H1 (cell line): ENCODE data around the gene TMEM63A. TPM values are rescaled to one million over a fixed set of nuclear protein-coding genes. Genes with fewer than 3 reads are reported as not detected.

Experiments
- CTCF ChIA-PET: fragments of 300-600 bp; sonication (Branson Sonifier 250); formaldehyde crosslinking; loops from one replicate; lab custom pipeline; 2021; ENCODE audit not compliant: partially characterized antibody; lab: Charles Lee
- POLR2A ChIA-PET: fragments of 300-600 bp; sonication (Branson Sonifier 250); formaldehyde crosslinking; loops from one replicate; lab custom pipeline; 2021; ENCODE audit warnings: inconsistent platforms; ENCODE audit not compliant: partially characterized antibody; lab: Charles Lee
- DNase-seq, 2 experiments: peaks; one replicate each; pipeline versions ENCODE4 v3.0.0 to v3.0.0-alpha.2; 2010 to 2022; ENCODE audit warnings: low spot score in 2 of 2, low read depth in 1 of 2, mixed read lengths in 1 of 2
- FAIRE-seq: peaks from 2 replicates; lab custom pipeline; 2011; peaks lifted over from hg19 to GRCh38; lab: Jason Lieb, UNC
- H2AFZ ChIP-seq: 2 replicates; pipeline ENCODE4 v1.8.1; 2012; ENCODE audit warnings: low read length, inconsistent platforms
- H2AK5ac ChIP-seq: 2 replicates; pipeline ENCODE4 v1.6.1; 2013; ENCODE audit warnings: low read depth, low read length
- H2BK120ac ChIP-seq: replicated peaks from 2 replicates; pipeline ENCODE3; 2013; ENCODE audit warnings: low read depth, low read length, inconsistent platforms
- H2BK12ac ChIP-seq: 2 replicates; pipeline ENCODE4 v1.6.1; 2013; ENCODE audit warnings: low read depth, low read length
- H2BK15ac ChIP-seq: 2 replicates; pipeline ENCODE4 v1.6.1; 2013; ENCODE audit warnings: low read length
- H2BK20ac ChIP-seq: 2 replicates; pipeline ENCODE4 v1.6.1; 2013; ENCODE audit warnings: low read length
- H2BK5ac ChIP-seq: 2 replicates; pipeline ENCODE4 v1.6.1; 2013; ENCODE audit warnings: low read depth, low read length
- H3K14ac ChIP-seq: 2 replicates; pipeline ENCODE4 v1.6.1; 2013; ENCODE audit warnings: inconsistent platforms; ENCODE audit not compliant: insufficient read length
- H3K18ac ChIP-seq: 2 replicates; pipeline ENCODE4 v1.6.1; 2013; ENCODE audit warnings: low read length; ENCODE audit errors: extremely low read depth
- H3K23ac ChIP-seq: 2 replicates; pipeline ENCODE4 v1.6.1; 2013; ENCODE audit warnings: inconsistent platforms; ENCODE audit not compliant: insufficient read length
- H3K23me2 ChIP-seq: 2 replicates; pipeline ENCODE4 v1.6.1; 2013; ENCODE audit warnings: low read depth, low read length
- H3K27ac ChIP-seq: 2 replicates; pipeline ENCODE4 v1.6.1; 2011; ENCODE audit warnings: low read depth, low read length, inconsistent platforms
- H3K27me3 ChIP-seq, 4 experiments: replicated peaks in 1 of 4; 1 replicate in 1 of 4; 2 replicates in 3 of 4; pipeline versions ENCODE4 v1.6.1 to v1.8.1; 2011 to 2013; ENCODE audit warnings: low read length in 3 of 4, mild to moderate bottlenecking in 3 of 4, inconsistent platforms in 2 of 4, mixed read lengths in 2 of 4, moderate library complexity in 1 of 4; ENCODE audit not compliant: control insufficient read depth in 3 of 4, insufficient read depth in 3 of 4; ENCODE audit errors: extremely low read depth in 1 of 4
- H3K36me3 ChIP-seq, 4 experiments: 2 replicates each; pipeline versions ENCODE4 v1.6.1 to v1.8.1; 2011 to 2013; ENCODE audit warnings: mild to moderate bottlenecking in 4 of 4, low read length in 3 of 4, moderate library complexity in 2 of 4, control low read depth in 1 of 4, inconsistent platforms in 1 of 4; ENCODE audit not compliant: insufficient read depth in 4 of 4, control insufficient read depth in 2 of 4
- H3K4ac ChIP-seq: replicated peaks from 2 replicates; pipeline ENCODE3; 2013; ENCODE audit warnings: low read length, low read depth, mixed read lengths, inconsistent platforms; ENCODE audit not compliant: insufficient read length
- H3K4me1 ChIP-seq, 4 experiments: replicated peaks in 1 of 4; 1 replicate in 1 of 4; 2 replicates in 3 of 4; pipeline versions ENCODE4 v1.6.1 to v1.8.1; 2011 to 2013; ENCODE audit warnings: low read length in 3 of 4, inconsistent platforms in 2 of 4, mixed read lengths in 1 of 4; ENCODE audit not compliant: insufficient read depth in 4 of 4, control insufficient read depth in 3 of 4
- H3K4me2 ChIP-seq, 2 experiments: 2 replicates each; pipeline versions ENCODE4 v1.6.1 to v1.8.1; 2011 to 2013; ENCODE audit warnings: low read depth in 2 of 2, low read length in 2 of 2, control low read depth in 1 of 2, inconsistent platforms in 1 of 2, mild to moderate bottlenecking in 1 of 2; ENCODE audit not compliant: insufficient read depth in 1 of 2
- H3K4me3 ChIP-seq, 4 experiments: fragments of 200-600, 300-600 bp in 1 of 4; sonication (generic), shearing (Covaris generic), sonication (Bioruptor Twin) in 1 of 4; 2 replicates each; pipeline versions ENCODE4 v1.5.1 to v1.8.1; 2011 to 2016; ENCODE audit warnings: low read length in 4 of 4, low read depth in 3 of 4, control low read depth in 2 of 4, inconsistent platforms in 2 of 4, mild to moderate bottlenecking in 2 of 4, mixed read lengths in 1 of 4, moderate library complexity in 1 of 4; ENCODE audit not compliant: insufficient read depth in 2 of 4; ENCODE audit errors: extremely low read depth in 1 of 4
- H3K56ac ChIP-seq: replicated peaks from 2 replicates; pipeline ENCODE3; 2013; ENCODE audit warnings: low read depth, mild to moderate bottlenecking, mixed read lengths, low read length, inconsistent platforms; ENCODE audit not compliant: insufficient read length
- H3K79me1 ChIP-seq: 2 replicates; pipeline ENCODE4 v1.6.1; 2013; ENCODE audit warnings: low read depth, low read length, control low read depth
- H3K79me2 ChIP-seq, 2 experiments: 2 replicates each; pipeline versions ENCODE4 v1.6.1 to v1.8.1; 2012 to 2013; ENCODE audit warnings: low read length in 2 of 2, mild to moderate bottlenecking in 2 of 2, inconsistent platforms in 1 of 2; ENCODE audit not compliant: insufficient read depth in 2 of 2, control insufficient read depth in 1 of 2
- H3K9ac ChIP-seq, 4 experiments: replicated peaks in 1 of 4; 1 replicate in 1 of 4; 2 replicates in 3 of 4; pipeline versions ENCODE4 v1.6.1 to v1.8.1; 2011 to 2013; ENCODE audit warnings: low read depth in 3 of 4, low read length in 3 of 4, control low read depth in 2 of 4, mild to moderate bottlenecking in 2 of 4, moderate library complexity in 2 of 4, inconsistent platforms in 1 of 4; ENCODE audit errors: extremely low read depth in 1 of 4
- H3K9me3 ChIP-seq, 2 experiments: 2 replicates each; pipeline versions ENCODE4 v1.6.1 to v1.8.1; 2012 to 2013; ENCODE audit warnings: mild to moderate bottlenecking in 2 of 2, moderate library complexity in 2 of 2, control low read depth in 1 of 2, inconsistent platforms in 1 of 2, low read depth in 1 of 2, low read length in 1 of 2, mixed read lengths in 1 of 2; ENCODE audit not compliant: insufficient read depth in 2 of 2
- H4K20me1 ChIP-seq, 2 experiments: replicated peaks in 1 of 2; 2 replicates each; pipeline versions ENCODE3 to v1.8.1; 2011 to 2013; ENCODE audit warnings: inconsistent platforms in 2 of 2, low read length in 2 of 2, mild to moderate bottlenecking in 1 of 2; ENCODE audit not compliant: insufficient read depth in 2 of 2, control insufficient read depth in 1 of 2
- H4K5ac ChIP-seq: 2 replicates; pipeline ENCODE4 v1.6.1; 2013; ENCODE audit warnings: low read length, low read depth, mixed read lengths, inconsistent platforms; ENCODE audit not compliant: insufficient read length
- H4K8ac ChIP-seq: 2 replicates; pipeline ENCODE4 v1.8.0; 2013; ENCODE audit warnings: mild to moderate bottlenecking, moderate library complexity, low read length, inconsistent platforms; ENCODE audit not compliant: insufficient read depth; ENCODE audit errors: extremely low read depth
- H4K91ac ChIP-seq: replicated peaks from 2 replicates; pipeline ENCODE3; 2013; ENCODE audit warnings: low read length, mixed read lengths, inconsistent platforms; ENCODE audit not compliant: insufficient read length
- NRF1 ChIP-seq: IDR thresholded peaks from 2 replicates; pipeline ENCODE4 v1.6.1; 2011; ENCODE audit warnings: mild to moderate bottlenecking, low read depth, low read length, improper control_type of control experiment
- SIX5 ChIP-seq: IDR thresholded peaks from 2 replicates; pipeline ENCODE4 v1.6.1; 2011; ENCODE audit warnings: mild to moderate bottlenecking, low read depth, low read length
- SRF ChIP-seq: IDR thresholded peaks from 2 replicates; pipeline ENCODE4 v1.6.1; 2011; ENCODE audit warnings: mild to moderate bottlenecking, low read depth, low read length, moderate library complexity
- WGBS, 2 experiments: shearing (Covaris generic) in 1 of 2; methylation state at CpG; one replicate each; pipeline versions ENCODE4 v1.1.6 to v1.1.7; 2013 to 2015; ENCODE audit warnings: low lambda C conversion rate in 2 of 2, mixed read lengths in 2 of 2, inconsistent platforms in 1 of 2, low coverage in 1 of 2, missing lambda C conversion rate in 1 of 2; ENCODE audit not compliant: insufficient replicate concordance in 2 of 2, insufficient coverage in 1 of 2, insufficient read length in 1 of 2; ENCODE audit errors: extremely low coverage in 1 of 2, missing lambda C conversion rate in 1 of 2; 5-methylcytosine and 5-hydroxymethylcytosine counted together
- polyA plus RNA-seq, 7 experiments: library from polyadenylated mRNA; depleted of rRNA in 3 of 7; stranded (reverse) in 5 of 7; unstranded in 2 of 7; fragments of >200 nt in 5 of 7; fragments of 200-250 nt in 2 of 7; gene quantifications; 1 replicate in 5 of 7; 2 replicates in 1 of 7; 4 replicates in 1 of 7; pipeline versions ENCODE4 v1.2.1 to v1.2.3, GENCODE V29; 2011 to 2013; ENCODE audit warnings: missing spikeins in 2 of 7, mixed read lengths in 2 of 7
- total RNA-seq: library from RNA; stranded (reverse); fragmentation: NEBNext Ultra II Directional; extraction: Animal tissue kit (Norgen Biotek cat#: 25700); gene quantifications from 2 replicates; pipeline ENCODE4 v1.2.1, GENCODE V29; 2021

TMEM63A gene
- total and polyA plus RNA-seq, 2 of the 8 experiments (the other 6 are each of a cell fraction or from before 2014, with no cell fraction given), result 26.1 to 55.4 TPM

GRCh38 chr1:225879521-225880221 lies 2.5 kb downstream of the TMEM63A start:
- H3K27me3 ChIP-seq, result peaks cover 0 to 13% (median 6%) of the 10 kb centered on the region in 4 experiments; a peak in 4 of 7 replicates
- no peak for TF ChIP-seq SRF
- no peak for TF ChIP-seq SIX5
- TF ChIP-seq NRF1, result no peak
- TF ChIP-seq, all 59 proteins: peak for 0
- H3K4me3 ChIP-seq, result no peak overlapping the region
- DNase-seq (no peak), FAIRE-seq (no peak)
- no peak overlapping the region for H3K27ac ChIP-seq
- H3K23me2 ChIP-seq, result peaks cover 9% of the 10 kb centered on the region; the same call in 1 of the 2 replicates
- no peaks in the 10 kb centered on the region for H3K9me3 ChIP-seq
- H3K9ac ChIP-seq, result no peak overlapping the region
- H2BK15ac ChIP-seq, result no peak overlapping the region
- H3K4me1 ChIP-seq, result peaks cover 9 to 20% (median 16%) of the 10 kb centered on the region in 4 experiments
- 0 out of 2 replicates have a peak overlapping the region, but pooled peaks have one; percentile 30 for H2AK5ac ChIP-seq
- WGBS, 2 experiments, result 91% methylated on average over 6 of the region's 8 CpGs; no CpG with 5 or more reads in 1 of the 2 experiments
- H3K4ac ChIP-seq, result no peak overlapping the region
- H3K14ac ChIP-seq, result no peak overlapping the region
- H3K56ac ChIP-seq, result no peak overlapping the region
- no peak overlapping the region for H3K23ac ChIP-seq
- H3K79me1 ChIP-seq, result peaks cover 24% of the 10 kb centered on the region
- H4K91ac ChIP-seq, result no peak overlapping the region
- no peak overlapping the region for H2BK120ac ChIP-seq
- CTCF ChIA-PET, result interaction anchor here (0.7 to 21.3 kb wide), 12 partner anchors 8 to 405 kb away, joined by 3 to 406 read pairs (median 4); partner anchors contain the start of gene LEFTY1
- H2BK20ac ChIP-seq, result no peak overlapping the region
- peaks cover 0 to 13% of the 10 kb centered on the region in 2 experiments; a peak in 2 of 4 replicates for H3K79me2 ChIP-seq
- H2BK12ac ChIP-seq, result 0 out of 2 replicates have a peak overlapping the region, but pooled peaks have one; percentile 94
- H4K5ac ChIP-seq, result no peak overlapping the region
- H4K20me1 ChIP-seq, result peaks cover 2 to 10% of the 10 kb centered on the region in 2 experiments
- no peak overlapping the region; the same call in 1 of the 2 replicates for H4K8ac ChIP-seq
- POLR2A ChIA-PET, result interaction anchor here (1.4 to 4.9 kb wide), 9 partner anchors 8 to 183 kb away, joined by 3 to 63 read pairs (median 22); partner anchors contain the start of genes H3-3A and LEFTY1
- 0 out of 2 replicates have a peak overlapping the region, but pooled peaks have one; percentile 5 for H2BK5ac ChIP-seq
- no peak overlapping the region for H3K18ac ChIP-seq
- no peaks in the 10 kb centered on the region; a peak in 1 of 8 replicates for H3K36me3 ChIP-seq
- H3K4me2 ChIP-seq, result peak overlapping the region; percentile 76 to 90; a peak in 2 of 4 replicates
- no peak overlapping the region for H2AFZ ChIP-seq
